ENCODE data around the gene TRAPPC14.

Gene TRAPPC14

DNA sequence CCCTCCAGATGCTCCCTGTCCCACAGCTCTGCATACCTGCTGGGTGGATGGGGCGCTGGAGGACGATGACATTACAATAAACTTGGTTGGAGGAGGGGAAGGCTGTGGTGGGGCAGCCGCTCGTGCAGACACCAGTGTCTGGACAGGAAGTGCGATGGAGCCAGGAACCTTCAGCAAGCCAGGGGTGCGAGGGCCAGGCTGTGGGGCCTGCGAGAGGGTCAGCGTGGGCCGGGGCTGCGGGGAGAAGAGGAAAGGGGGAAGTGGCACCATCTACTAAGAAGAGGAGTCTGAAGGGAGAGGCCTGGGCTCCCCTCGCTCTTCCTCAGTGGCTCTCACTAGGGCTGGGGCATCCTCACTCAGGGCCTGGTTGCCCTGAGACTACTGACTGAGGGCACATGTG, 50.6 kb downstream of the TRAPPC14 start:
- Histone ChIP-seq H3K27ac (ENCODE audit: insufficient read depth, low read depth, low read length, poor library complexity, severe bottlenecking) (no peak overlapping the region), H3K27me3 (ENCODE audit: control insufficient read depth, insufficient read depth, low read length, poor library complexity, severe bottlenecking) (no peaks in the 10 kb centered on the region), H3K4me3 (ENCODE audit: insufficient read depth, low read depth, low read length) (no peak overlapping the region), H3K4me1 (ENCODE audit: control insufficient read depth, insufficient read depth, low read length) (no peaks in the 10 kb centered on the region), H3K36me3 (ENCODE audit: control insufficient read depth, insufficient read depth, low read length) (peaks cover 54% of the 10 kb centered on the region), H3K9me3 (ENCODE audit: control insufficient read depth, low read length) (no peaks in the 10 kb centered on the region)
- WGBS, 2 experiments: 94 to 96% methylated on average over 11 of the region's 11 CpGs

DNA sequence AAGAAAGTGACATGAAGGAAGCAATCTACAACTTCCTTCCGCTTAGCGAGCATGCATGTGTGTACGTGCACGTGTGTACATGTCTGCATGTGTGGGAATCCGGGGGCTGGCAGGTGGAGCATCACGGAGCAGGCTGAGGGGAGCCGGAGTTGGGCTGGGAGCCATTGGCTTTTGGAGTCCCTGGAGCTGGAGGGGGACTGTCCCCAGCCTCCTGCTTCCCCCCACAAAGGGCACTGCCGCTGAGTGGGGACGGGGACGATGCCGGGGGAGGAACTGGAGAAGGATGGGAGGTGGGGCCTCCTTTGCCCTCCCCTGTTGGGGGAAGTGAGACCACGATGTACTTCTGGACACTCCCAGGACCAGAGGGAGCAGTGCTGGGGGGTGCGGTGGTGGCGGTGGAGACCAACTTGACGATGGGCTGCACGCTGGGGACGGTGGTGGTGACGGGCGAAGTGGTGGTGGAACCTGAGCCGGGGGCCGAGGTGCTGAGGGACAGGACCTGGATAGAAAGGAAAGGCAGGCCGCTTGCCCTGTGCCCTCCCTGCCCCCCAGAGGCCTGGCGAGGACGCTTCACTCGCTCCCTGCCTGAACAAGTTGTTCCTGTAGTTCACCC, 51.3 kb downstream of the TRAPPC14 start:
- 94 to 96% methylated on average over 25 of the region's 25 CpGs for WGBS, 2 experiments
- Histone ChIP-seq H3K4me1 (ENCODE audit: control insufficient read depth, insufficient read depth, low read length) (no peaks in the 10 kb centered on the region), H3K27ac (ENCODE audit: insufficient read depth, low read depth, low read length, poor library complexity, severe bottlenecking) (no peak overlapping the region), H3K9me3 (ENCODE audit: control insufficient read depth, low read length) (no peaks in the 10 kb centered on the region), H3K27me3 (ENCODE audit: control insufficient read depth, insufficient read depth, low read length, poor library complexity, severe bottlenecking) (no peaks in the 10 kb centered on the region), H3K36me3 (ENCODE audit: control insufficient read depth, insufficient read depth, low read length) (peaks cover 53% of the 10 kb centered on the region), H3K4me3 (ENCODE audit: insufficient read depth, low read depth, low read length) (no peak overlapping the region)

DNA sequence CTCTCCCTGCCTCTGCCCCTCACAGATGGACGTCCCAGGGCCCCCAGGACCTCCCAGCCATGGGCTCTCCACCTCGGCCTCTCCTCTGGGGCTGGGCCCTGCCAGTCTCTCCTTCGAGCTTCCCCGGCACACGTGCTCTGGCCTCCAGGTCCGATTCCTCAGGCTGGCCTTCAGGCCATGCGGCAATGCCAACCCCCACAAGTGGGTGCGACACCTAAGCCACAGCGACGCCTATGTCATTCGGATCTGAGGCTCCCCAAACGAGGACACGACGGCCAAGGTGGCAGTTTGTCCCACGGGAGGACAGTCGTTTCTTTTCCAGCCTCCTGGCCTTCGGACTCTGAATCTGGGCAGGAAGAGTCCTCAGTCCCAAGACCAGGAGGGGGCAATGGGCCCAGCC, 51.9 kb downstream of the TRAPPC14 start:
- no peaks in the 10 kb centered on the region for H3K4me1 ChIP-seq (ENCODE audit: control insufficient read depth, insufficient read depth, low read length)
- H3K27me3 ChIP-seq (ENCODE audit: control insufficient read depth, insufficient read depth, low read length, poor library complexity, severe bottlenecking): no peaks in the 10 kb centered on the region
- H3K36me3 ChIP-seq (ENCODE audit: control insufficient read depth, insufficient read depth, low read length): peaks cover 49% of the 10 kb centered on the region
- no peak overlapping the region for H3K4me3 ChIP-seq (ENCODE audit: insufficient read depth, low read depth, low read length)
- H3K9me3 ChIP-seq (ENCODE audit: control insufficient read depth, low read length): no peaks in the 10 kb centered on the region
- WGBS, 2 experiments: 95 to 96% methylated on average over 17 of the region's 17 CpGs
- no peak overlapping the region for H3K27ac ChIP-seq (ENCODE audit: insufficient read depth, low read depth, low read length, poor library complexity, severe bottlenecking)

DNA sequence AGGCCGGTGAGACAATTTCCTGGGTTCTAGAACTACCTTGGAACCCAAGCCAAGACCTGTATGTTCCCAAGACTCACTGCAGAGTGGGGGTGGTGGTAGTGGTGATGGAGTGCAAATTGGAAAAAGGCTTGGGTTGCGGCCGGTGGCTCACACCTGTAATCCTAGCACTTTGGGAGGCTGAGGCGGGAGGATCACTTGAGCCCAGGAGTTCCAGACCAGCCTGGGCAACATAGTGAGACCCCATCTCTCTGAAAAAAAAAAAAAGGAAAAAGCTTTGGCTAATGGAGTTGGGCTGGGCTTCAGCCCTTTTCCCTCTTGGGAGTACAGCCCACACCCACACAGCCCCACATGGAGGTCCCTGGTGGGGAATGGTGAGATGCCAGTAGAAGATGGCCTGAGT, 53.0 kb downstream of the TRAPPC14 start:
- H3K27ac ChIP-seq (ENCODE audit: insufficient read depth, low read depth, low read length, poor library complexity, severe bottlenecking): no peak overlapping the region
- H3K4me1 ChIP-seq (ENCODE audit: control insufficient read depth, insufficient read depth, low read length): no peaks in the 10 kb centered on the region
- peaks cover 42% of the 10 kb centered on the region for H3K36me3 ChIP-seq (ENCODE audit: control insufficient read depth, insufficient read depth, low read length)
- H3K4me3 ChIP-seq (ENCODE audit: insufficient read depth, low read depth, low read length): no peak overlapping the region
- no peaks in the 10 kb centered on the region for H3K27me3 ChIP-seq (ENCODE audit: control insufficient read depth, insufficient read depth, low read length, poor library complexity, severe bottlenecking)
- H3K9me3 ChIP-seq (ENCODE audit: control insufficient read depth, low read length): no peaks in the 10 kb centered on the region
- 97% methylated on average over 4 of the region's 4 CpGs for WGBS, 2 experiments

All from ectodermal cell (in vitro differentiated cells).